Activated CD8-positive, alpha-beta memory T cell treated with anti-CD3 and anti-CD28 coated beads, Interleukin-2, amount 50 U/mL, for 24 hours (primary cell): ENCODE data around the gene SNX11.

Experiments used
- DNase-seq: peaks from one replicate; pipeline ENCODE4 v3.0.0-alpha.2; 2020; ENCODE audit errors: extremely low read depth

SNX11 gene

GRCh38 chr17:48100160-48100559 is 7.4 kb upstream of the SNX11 start:
- DNase-seq: no peak

GRCh38 chr17:48100591-48101011 is 7.0 kb upstream of the SNX11 start:
- DNase-seq: no peak

DNA sequence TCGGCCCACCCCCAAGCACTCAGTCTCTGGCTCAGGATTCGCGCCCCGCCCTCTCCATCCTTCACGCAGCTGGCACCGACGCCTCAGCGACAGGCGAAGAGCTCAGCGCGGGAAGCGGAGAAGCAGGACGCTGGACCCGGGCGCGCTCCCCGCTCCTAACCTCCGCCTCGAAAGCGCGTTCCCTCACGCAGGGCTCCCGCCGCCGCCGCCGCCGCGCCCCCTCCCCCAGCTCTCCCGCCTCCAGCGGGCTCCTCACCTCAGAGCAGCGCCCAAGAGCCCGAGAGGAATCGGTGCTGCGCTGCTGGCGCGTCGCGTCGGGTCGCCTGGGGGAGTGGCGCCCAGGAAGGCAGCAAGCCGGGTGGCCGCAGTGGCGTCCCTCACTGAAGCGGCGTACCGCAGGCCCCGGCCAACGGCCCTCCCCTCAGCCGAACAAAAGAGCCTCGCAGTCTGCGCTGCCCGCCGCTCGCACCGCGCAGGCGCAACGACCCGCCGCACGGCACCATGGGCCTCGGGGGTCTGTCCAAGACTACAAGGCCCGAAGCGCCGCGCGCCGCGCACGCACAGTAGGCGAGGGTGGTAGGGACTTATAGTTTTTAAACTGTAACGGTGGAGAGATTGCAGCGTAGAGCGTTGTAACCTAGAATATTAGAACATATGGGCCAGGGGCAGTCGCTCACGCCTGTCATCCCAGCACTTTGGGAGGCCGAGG is 6.4 kb upstream of the SNX11 start, which contains the start of gene CBX1:
TSS of gene CBX1 (minus strand) at position 467 of the 709 bp plus-strand sequence. CDS start 24,474 bp downstream, outside the sequence.
- peak; percentile 82 for DNase-seq

- DNase-seq: no peak
Measured at GRCh38 chr17:48102043-48102750, 5.4 kb upstream of the SNX11 start.

DNA sequence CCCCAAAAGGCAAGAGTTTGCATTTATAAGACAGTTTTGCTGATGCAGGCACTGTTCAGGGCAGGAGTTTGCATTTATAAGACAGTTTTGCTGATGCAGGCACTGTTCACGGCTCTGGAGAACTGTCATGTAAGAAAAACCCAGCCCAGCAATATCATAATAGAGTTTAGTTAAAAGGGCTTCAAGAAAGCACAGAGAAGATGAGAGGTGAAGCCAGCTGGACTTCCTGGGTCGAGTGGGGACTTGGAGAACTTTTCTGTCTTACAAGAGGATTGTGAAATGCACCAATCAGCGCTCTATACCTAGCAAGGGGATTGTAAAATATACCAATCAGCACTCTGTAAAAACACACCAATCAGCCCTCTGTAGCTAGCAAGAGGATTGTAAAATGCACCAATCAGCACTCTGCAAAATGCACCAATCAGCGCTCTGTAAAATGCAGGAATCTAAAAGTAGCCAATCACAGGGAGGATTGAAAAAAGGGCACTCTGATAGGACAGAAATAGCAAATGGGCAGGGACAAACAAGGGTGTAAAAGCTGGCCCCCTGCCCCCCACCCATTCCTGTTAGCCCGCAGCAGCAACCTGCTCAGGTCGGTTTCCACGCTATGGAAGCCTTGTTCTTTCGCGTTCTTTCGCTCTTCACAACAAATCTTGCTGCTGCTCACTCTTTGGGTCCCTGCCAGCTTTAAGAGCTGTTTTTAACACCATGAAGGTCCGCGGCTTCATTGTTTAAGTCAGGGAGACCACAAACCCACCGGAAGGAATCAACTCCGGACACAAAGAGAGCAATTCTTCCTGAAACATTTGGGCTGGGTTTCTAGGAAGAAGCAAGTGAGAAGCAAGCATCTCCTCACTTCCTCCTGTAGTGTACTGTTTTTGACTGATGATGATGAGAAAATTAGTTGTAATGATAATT is 4.5 kb upstream of the SNX11 start:
- DNase-seq: no peak

DNA sequence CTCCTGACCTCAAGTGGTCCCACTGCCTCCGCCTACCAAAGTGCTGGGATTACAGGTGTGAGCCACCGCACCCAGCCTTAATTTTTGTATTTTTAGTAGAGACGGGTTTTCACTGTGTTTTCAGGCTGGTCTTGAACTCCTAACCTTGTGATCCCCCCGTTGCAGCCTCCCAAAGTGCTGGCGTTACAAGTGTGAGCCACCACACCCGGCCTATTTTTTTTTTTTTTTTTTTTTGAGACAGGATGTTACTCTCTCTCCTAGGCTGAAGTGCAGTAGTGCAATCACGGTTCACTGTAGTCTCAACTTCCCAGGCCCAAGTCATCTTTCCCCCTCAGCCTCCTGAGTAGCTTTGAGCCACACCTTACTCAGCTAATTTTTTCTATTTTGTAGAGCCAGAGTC is 3.1 kb upstream of the SNX11 start:
- no peak for DNase-seq

GRCh38 chr17:48106802-48107136 is 797 bp upstream of the SNX11 start:
- DNase-seq: no peak

- no peak for DNase-seq
Measured at GRCh38 chr17:48110761-48111160, 3.2 kb downstream of the SNX11 start.

GRCh38 chr17:48111937-48112241 is 4.3 kb downstream of the SNX11 start:
- no peak for DNase-seq

- no peak for DNase-seq
Measured at GRCh38 chr17:48113201-48113676, 5.7 kb downstream of the SNX11 start.

DNA sequence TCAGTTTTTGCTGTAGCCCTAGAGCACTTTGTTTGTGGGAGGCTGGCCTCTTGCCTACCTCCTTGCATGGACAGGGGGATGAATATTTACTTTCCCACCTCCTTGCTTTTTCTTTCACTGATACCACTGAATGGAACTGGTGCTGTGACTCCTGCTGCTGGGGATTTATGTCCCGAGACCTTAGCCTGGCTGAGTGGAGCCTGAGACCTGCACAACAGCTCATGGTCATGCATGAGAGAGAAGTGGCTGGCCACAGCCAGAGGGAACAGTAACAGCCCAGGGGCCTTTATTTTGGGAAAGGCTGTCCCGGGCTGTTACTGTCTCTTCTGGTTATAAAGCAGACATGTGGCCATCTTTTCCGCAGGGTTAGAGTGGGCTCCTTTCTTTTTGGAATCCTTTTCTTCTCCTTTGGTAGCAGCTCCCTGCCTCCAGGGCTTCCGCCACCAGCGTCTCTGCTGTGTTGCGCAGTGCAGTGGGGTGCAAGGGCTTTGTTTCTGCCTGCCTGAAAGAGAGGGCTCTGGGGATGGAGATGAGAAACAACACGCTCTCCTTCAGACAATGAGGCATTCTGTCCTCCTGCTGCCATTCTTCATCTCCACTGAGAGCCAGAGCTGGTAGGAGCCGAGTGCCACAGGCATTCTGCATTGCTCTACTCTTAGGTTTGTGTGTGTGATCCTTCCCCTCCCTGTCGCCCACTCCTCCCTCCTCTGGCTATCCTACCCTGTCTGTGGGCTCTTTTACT is 14.5 kb downstream of the SNX11 start:
- DNase-seq: no peak

- DNase-seq: no peak
Measured at GRCh38 chr17:48122665-48123045, 15.1 kb downstream of the SNX11 start.

GRCh38 chr17:48123111-48123510 is 15.5 kb downstream of the SNX11 start:
- DNase-seq: no peak

- no peak for DNase-seq
Measured at GRCh38 chr17:48123776-48124388, 16.3 kb downstream of the SNX11 start.

- DNase-seq: no peak
Measured at GRCh38 chr17:48125829-48126531, 18.4 kb downstream of the SNX11 start.

DNA sequence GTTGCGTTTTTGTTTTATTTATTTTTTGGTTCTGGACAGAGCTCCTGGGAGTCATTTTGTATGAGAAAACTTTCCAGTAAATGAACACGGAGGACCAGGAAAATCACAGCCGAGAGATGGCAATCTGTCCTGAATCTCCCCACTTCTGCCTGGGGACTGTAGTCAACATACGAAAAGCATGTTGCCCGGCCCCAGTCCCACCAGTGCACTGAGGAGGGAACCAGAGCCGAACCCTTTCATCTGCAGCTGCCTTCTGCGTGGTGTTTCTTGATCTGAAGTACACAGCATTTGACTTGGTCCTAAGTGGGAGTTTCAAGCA is 18.9 kb downstream of the SNX11 start:
- no peak for DNase-seq

DNA sequence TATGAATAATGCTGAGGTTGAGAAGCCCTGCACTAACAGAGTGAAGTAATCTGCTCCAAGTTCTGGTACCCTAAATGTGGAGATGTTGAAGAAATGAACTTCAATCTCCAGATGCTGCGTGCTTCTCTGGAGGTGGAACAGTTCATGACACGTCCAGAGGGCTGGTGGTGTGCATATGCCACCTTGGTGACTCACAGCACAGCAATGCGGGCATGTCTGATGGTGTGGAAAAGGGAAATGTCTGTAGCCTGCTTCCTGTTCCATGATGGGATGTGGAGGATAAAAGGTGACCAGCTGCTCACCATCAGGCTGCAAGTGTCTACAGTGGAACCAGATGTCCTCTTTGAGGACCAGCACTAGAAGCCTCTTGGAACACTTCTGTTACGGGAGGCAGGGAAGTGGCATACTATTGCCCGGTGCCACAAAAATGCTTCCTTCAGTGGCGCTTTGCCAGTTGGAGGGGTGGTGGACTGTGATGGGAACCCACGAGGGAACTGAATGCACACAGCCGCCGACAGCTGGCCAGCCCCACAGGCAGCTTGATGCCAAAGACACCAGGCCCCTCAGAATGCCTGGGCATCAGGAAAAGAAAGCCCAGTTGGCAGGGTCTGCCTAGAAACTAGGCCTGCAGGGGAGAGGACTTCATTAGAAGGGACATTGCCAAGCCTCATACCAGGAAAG is 19.9 kb downstream of the SNX11 start:
- DNase-seq: no peak

- DNase-seq: no peak
Measured at GRCh38 chr17:48128400-48128799, 20.8 kb downstream of the SNX11 start.

- no peak for DNase-seq
Measured at GRCh38 chr17:48129981-48130380, 22.4 kb downstream of the SNX11 start.

- peak; percentile 20 for DNase-seq
Measured at GRCh38 chr17:48131216-48131824, 23.8 kb downstream of the SNX11 start.
